NB4 (cell line): Measurements from ENCODE around the gene MVD.

Experiments
- DNase-seq: peaks from one replicate; pipeline ENCODE4 v3.0.0; 2010; ENCODE audit warnings: low read depth
- H3K4me3 ChIP-seq: one replicate; pipeline ENCODE4 v1.5.1; 2011; ENCODE audit warnings: mild to moderate bottlenecking, low read depth, low read length, moderate library complexity
- MAX ChIP-seq: IDR thresholded peaks from 2 replicates; pipeline ENCODE4 v1.6.1; 2011; ENCODE audit warnings: low read depth, low read length
- MYC ChIP-seq: IDR thresholded peaks from 2 replicates; pipeline ENCODE4 v1.6.1; 2011; ENCODE audit warnings: low read depth, low read length
- POLR2A ChIP-seq: IDR thresholded peaks from 2 replicates; pipeline ENCODE4 v1.6.1; 2011; ENCODE audit warnings: mild to moderate bottlenecking; ENCODE audit not compliant: insufficient read length; ENCODE audit errors: extremely low read depth
- TF ChIP-seq, protein P1 (sequence below): IDR thresholded peaks from one replicate; pipeline ENCODE4 v1.5.1; 2012; ENCODE audit warnings: low read depth, low read length

MVD gene

GRCh38 chr16:88638323-88639230 lies 24.3 kb downstream of the MVD start, which contains the start of gene IL17C:
Gene IL17C, plus strand, starts transcription at chr16:88638572. Its CDS starts 70 bp downstream, at chr16:88638642.
- H3K4me3 ChIP-seq, result no peak within 1 kb of the TSS
- no peak for TF ChIP-seq MYC
- TF ChIP-seq, protein P1, sequence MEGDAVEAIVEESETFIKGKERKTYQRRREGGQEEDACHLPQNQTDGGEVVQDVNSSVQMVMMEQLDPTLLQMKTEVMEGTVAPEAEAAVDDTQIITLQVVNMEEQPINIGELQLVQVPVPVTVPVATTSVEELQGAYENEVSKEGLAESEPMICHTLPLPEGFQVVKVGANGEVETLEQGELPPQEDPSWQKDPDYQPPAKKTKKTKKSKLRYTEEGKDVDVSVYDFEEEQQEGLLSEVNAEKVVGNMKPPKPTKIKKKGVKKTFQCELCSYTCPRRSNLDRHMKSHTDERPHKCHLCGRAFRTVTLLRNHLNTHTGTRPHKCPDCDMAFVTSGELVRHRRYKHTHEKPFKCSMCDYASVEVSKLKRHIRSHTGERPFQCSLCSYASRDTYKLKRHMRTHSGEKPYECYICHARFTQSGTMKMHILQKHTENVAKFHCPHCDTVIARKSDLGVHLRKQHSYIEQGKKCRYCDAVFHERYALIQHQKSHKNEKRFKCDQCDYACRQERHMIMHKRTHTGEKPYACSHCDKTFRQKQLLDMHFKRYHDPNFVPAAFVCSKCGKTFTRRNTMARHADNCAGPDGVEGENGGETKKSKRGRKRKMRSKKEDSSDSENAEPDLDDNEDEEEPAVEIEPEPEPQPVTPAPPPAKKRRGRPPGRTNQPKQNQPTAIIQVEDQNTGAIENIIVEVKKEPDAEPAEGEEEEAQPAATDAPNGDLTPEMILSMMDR, result no peak
- DNase-seq, result no peak

DNA sequence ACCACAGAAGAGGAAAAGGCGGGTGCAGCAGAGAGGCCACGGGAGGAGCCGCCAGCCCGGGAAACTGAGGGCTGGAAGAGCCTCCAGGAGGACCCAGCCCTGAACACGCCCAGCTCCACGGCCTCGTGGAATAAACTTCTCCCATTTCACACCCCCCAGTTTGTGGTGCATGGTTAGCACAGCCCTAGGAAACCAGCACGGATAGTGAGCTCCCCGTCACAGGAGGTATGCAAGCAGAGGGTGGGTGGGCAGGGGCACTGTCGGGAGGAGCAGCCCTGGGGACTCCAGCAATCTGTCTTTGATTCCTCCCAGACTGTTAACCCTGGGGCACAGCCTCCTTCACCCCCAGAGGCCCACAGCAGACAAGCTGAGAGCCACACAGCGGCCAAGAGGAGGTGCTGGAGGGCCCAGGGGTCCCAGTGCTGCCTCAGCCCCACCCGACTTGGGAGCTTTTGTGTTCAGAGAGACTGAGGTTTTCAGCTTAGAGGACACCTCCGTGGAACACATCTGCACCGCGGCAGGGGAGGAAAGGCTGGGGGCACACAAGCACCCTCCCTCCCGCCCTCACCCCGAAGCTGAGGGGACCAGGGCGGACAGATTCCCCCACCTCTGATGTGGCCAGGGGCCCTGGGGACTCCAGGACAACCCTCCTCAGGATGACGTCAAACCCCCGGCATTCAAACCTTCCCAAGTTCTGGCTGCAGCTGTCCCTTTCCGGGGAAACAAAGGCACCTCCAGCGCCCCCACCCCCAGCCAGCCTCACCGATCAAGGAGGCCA lies 26.2 kb downstream of the MVD start:
- DNase-seq, result no peak
- no peak overlapping the region for H3K4me3 ChIP-seq
- TF ChIP-seq POLR2A (no peak), MYC (no peak), MAX (no peak)
- TF ChIP-seq, protein P1, result peak; percentile 3

- H3K4me3 ChIP-seq, result no peak overlapping the region
Measured at GRCh38 chr16:88635671-88636319, 27.1 kb downstream of the MVD start.

GRCh38 chr16:88634994-88635670 lies 27.8 kb downstream of the MVD start:
- TF ChIP-seq, protein P1, result peak; percentile 16
- no peak for TF ChIP-seq MYC
- peak; percentile 68 for DNase-seq

More at GRCh38 chr16:88635671-88636319, 27.1 kb downstream of the MVD start:
- no peak for DNase-seq
- no peak for TF ChIP-seq POLR2A
- no peak for TF ChIP-seq MAX
- TF ChIP-seq, protein P1, result no peak
- TF ChIP-seq MYC, result no peak

GRCh38 chr16:88634141-88634993 lies 28.5 kb downstream of the MVD start:
- DNase-seq, result peak; percentile 94
- no peak; the same call in none of the 2 replicates for TF ChIP-seq MAX
- TF ChIP-seq, protein P1, result no peak
- H3K4me3 ChIP-seq, result peak overlapping the region; percentile 58

More at GRCh38 chr16:88634994-88635670, 27.8 kb downstream of the MVD start:
- peak overlapping the region; percentile 33 for H3K4me3 ChIP-seq
